Peyer's patch (tissue), 4 donors: Measurements from ENCODE around the gene FGR. TPM values are rescaled to one million over a fixed set of nuclear protein-coding genes. Genes with fewer than 3 reads are reported as not detected.
"Not testable (repeated sequence)": the region's sequence is repeated elsewhere in the genome, so short reads cannot be mapped to it uniquely, and the experiment has no call there.

Experiments used
- DNase-seq, 3 donors: peaks; one replicate each; pipeline ENCODE4 v3.0.0-alpha.2; 2017 to 2019
- H3K27ac ChIP-seq, 4 donors: fragments of 200-600 bp; sonication (generic); one replicate each; pipeline ENCODE4 v1.5.1; 2016 to 2019
- H3K27me3 ChIP-seq, 2 donors: fragments of 200-600 bp; sonication (generic); one replicate each; pipeline ENCODE4 v1.5.1; 2019
- H3K36me3 ChIP-seq, 3 donors: fragments of 200-600 bp; sonication (generic); one replicate each; pipeline ENCODE4 v1.5.1; 2016 to 2019
- H3K4me1 ChIP-seq, 4 donors: fragments of 200-600 bp; sonication (generic); one replicate each; pipeline ENCODE4 v1.5.1; 2016 to 2019
- H3K4me3 ChIP-seq, 4 donors: fragments of 200-600 bp; sonication (generic); 1 replicate in 3 of 4; 2 replicates in 1 of 4; pipeline ENCODE4 v1.5.1; 2016 to 2019; ENCODE audit warnings: mild to moderate bottlenecking in 1 of 4
- H3K9me3 ChIP-seq, 4 donors: fragments of 200-600 bp; sonication (generic); one replicate each; pipeline ENCODE4 v1.5.1; 2016 to 2019; ENCODE audit warnings: mild to moderate bottlenecking in 1 of 4
- CTCF ChIP-seq, 6 experiments: fragments of 450-650 bp in 4 of 6; fragments of 200-600 bp in 2 of 6; sonication (generic) in 1 of 6; IDR thresholded peaks; one replicate each; pipeline ENCODE4 v1.5.1; 2017 to 2019; ENCODE audit warnings: antibody characterized with exemption in 6 of 6, mild to moderate bottlenecking in 3 of 6, moderate library complexity in 1 of 6
- POLR2A ChIP-seq, 2 donors: fragments of 450-650 bp; IDR thresholded peaks; one replicate each; pipeline ENCODE4 v1.5.1; 2017; ENCODE audit warnings: antibody characterized with exemption in 2 of 2, mild to moderate bottlenecking in 2 of 2, moderate library complexity in 2 of 2
- total RNA-seq, 4 donors: library from RNA; depleted of rRNA; stranded (reverse); fragments of >200 nt; gene quantifications; one replicate each; pipeline ENCODE4 v1.1.0, GENCODE V29; 2016

Gene FGR
- total RNA-seq, 4 donors from 2014 or later, result 1.1 to 38.8 (median 4.7) TPM

DNA sequence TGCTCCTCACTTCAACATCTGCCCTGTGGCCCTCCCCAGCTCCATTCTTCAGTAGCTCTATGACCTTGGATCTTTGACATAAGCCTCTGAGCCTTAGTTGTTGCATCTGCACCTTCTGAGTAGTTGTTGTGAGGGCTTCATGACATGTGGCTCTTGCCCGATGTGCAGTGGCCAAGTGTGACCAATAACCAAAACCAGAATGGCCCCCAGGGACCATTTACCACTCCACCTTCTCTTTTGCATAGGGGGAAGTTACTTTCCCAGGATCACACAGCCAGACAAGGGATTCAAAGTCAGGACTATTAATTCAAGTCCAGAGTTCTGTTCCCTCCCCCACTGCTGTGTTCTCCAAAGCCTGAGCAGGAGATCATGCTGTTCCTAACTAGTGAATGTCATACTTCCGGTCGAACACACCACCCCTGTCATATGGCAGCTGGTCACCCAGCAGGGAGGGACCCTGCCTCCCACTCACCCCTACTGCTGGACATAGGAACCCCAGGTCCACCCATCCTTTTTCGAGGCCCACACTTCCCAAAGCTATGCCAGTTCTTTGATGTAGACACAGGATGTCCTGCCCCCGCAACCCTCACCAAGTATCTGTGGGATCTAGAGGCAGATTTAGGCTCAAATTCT, 4.0 kb downstream of the FGR start:
- Histone ChIP-seq H3K4me3 (no peak overlapping the region), H3K9me3 (no peaks in the 10 kb centered on the region), H3K4me1 (peaks cover 0 to 43% (median 36%) of the 10 kb centered on the region in 4 donors), H3K27ac (peak overlapping the region; percentile 36 to 80 (median 68)), H3K36me3 (no peaks in the 10 kb centered on the region), H3K27me3 (peaks cover 0 to 12% of the 10 kb centered on the region in 2 donors)
- TF ChIP-seq CTCF (IDR thresholded peaks at IDR 0.05), result no peak
- TF ChIP-seq POLR2A (IDR thresholded peaks at IDR 0.05), result no peak
- peak in 1 of 3 donors; percentile 54 for DNase-seq

DNA sequence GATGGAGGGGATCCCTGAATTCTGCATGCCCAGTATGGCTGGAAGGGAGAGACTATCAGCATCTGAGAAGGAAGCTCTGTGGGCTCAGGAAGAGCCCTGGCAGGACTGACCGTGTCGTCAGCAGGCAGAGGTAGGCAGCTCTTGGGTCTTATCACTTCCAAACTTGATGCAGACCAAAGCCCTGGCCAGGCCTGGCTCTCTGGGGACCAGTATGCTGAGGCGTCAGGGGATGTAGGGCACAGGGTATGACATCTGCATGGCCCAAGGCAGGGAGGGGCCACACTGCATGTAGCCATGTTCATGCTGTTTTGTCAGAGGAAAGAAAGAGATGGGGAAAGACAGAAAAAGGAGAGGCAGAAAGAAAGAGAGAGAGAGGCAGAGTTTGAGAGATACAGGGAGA, 6.3 kb downstream of the FGR start:
- no peak for TF ChIP-seq POLR2A (IDR thresholded peaks at IDR 0.05)
- no peak for TF ChIP-seq CTCF (IDR thresholded peaks at IDR 0.05)
- Histone ChIP-seq H3K4me3 (no peak overlapping the region), H3K36me3 (no peaks in the 10 kb centered on the region), H3K9me3 (no peaks in the 10 kb centered on the region), H3K27ac (peak overlapping the region in 1 of 4 donors; percentile 30), H3K27me3 (peaks cover 0 to 2% of the 10 kb centered on the region in 2 donors), H3K4me1 (peaks cover 0 to 40% (median 29%) of the 10 kb centered on the region in 4 donors)
- no peak for DNase-seq

DNA sequence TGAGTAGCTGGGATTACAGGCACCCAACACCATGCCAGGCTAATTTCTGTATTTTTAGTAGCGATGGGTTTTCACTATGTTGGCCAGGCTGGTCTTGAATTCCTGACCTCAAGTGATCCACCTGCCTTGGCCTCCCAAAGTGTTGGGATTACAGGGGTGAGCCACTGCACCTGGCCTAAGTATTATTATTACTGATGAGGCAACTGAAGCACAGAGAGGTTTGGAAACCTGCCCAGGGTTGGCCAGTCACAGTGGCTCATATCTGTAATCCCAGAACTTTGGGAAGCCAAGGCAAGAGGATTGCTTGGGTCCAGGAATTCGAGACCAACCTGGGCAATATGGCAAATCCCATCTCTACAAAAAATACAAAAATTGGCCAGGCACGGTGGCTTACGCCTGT, 7.3 kb downstream of the FGR start:
- not testable (repeated sequence) for H3K27ac ChIP-seq, H3K4me3 ChIP-seq, H3K27me3 ChIP-seq, H3K9me3 ChIP-seq, DNase-seq, H3K36me3 ChIP-seq
- peaks cover 0 to 31% (median 20%) of the 10 kb centered on the region in 4 donors for H3K4me1 ChIP-seq

DNA sequence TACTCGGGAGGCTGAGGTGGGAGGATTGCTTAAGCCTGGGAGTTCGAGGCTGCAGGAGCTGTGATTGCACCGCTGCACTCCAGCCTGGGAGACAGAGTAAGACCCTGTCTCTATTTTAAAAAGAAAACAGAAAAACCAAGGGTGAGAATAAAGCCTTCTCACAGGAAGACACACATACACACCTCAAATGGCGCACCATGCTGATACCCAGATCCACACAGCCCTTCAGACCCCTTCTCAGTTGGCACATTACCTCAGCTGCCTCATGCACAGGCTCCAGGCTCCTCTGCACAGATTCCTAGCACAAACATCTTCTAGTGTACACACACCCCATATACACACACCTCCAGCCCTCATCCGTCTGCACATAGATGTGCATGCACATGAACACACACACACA, 7.9 kb downstream of the FGR start:
- Histone ChIP-seq H3K27me3 (no peaks in the 10 kb centered on the region), H3K36me3 (no peaks in the 10 kb centered on the region), H3K27ac (no peak overlapping the region), H3K9me3 (no peaks in the 10 kb centered on the region), H3K4me1 (peaks cover 0 to 24% (median 14%) of the 10 kb centered on the region in 4 donors), H3K4me3 (no peak overlapping the region)
- TF ChIP-seq POLR2A (IDR thresholded peaks at IDR 0.05), result no peak
- no peak for DNase-seq

GRCh38 chr1:27626031-27626935, 8.7 kb downstream of the FGR start:
- DNase-seq, result no peak
- TF ChIP-seq CTCF (IDR thresholded peaks at IDR 0.05), result no peak
- no peak for TF ChIP-seq POLR2A (IDR thresholded peaks at IDR 0.05)
- no peak overlapping the region for H3K4me3 ChIP-seq
- H3K9me3 ChIP-seq, result no peaks in the 10 kb centered on the region
- peaks cover 0 to 19% (median 8%) of the 10 kb centered on the region in 4 donors for H3K4me1 ChIP-seq
- H3K27ac ChIP-seq, result peak overlapping the region in 2 of 4 donors; percentile 32 to 38
- no peaks in the 10 kb centered on the region for H3K27me3 ChIP-seq
- H3K36me3 ChIP-seq, result no peaks in the 10 kb centered on the region

- H3K9me3 ChIP-seq, result no peaks in the 10 kb centered on the region
- no peaks in the 10 kb centered on the region for H3K36me3 ChIP-seq
- no peaks in the 10 kb centered on the region for H3K27me3 ChIP-seq
- no peak for DNase-seq
- H3K4me3 ChIP-seq, result no peak overlapping the region
- TF ChIP-seq CTCF (IDR thresholded peaks at IDR 0.05) (no peak), POLR2A (IDR thresholded peaks at IDR 0.05) (no peak)
- peaks cover 0 to 6% (median 3%) of the 10 kb centered on the region in 4 donors for H3K4me1 ChIP-seq
- H3K27ac ChIP-seq, result peak overlapping the region in 1 of 4 donors; percentile 38
Observed at GRCh38 chr1:27624467-27625178, 10.4 kb downstream of the FGR start.
